ENCODE data around the gene PHIP.

GRCh38 chr6:79065232-79065631, 12.8 kb downstream of the PHIP start:
- no peak for TF ChIP-seq EZH2phosphoT487 (IDR thresholded peaks at IDR 0.05; ENCODE audit: borderline replicate concordance, low read length)
- TF ChIP-seq, protein P1, sequence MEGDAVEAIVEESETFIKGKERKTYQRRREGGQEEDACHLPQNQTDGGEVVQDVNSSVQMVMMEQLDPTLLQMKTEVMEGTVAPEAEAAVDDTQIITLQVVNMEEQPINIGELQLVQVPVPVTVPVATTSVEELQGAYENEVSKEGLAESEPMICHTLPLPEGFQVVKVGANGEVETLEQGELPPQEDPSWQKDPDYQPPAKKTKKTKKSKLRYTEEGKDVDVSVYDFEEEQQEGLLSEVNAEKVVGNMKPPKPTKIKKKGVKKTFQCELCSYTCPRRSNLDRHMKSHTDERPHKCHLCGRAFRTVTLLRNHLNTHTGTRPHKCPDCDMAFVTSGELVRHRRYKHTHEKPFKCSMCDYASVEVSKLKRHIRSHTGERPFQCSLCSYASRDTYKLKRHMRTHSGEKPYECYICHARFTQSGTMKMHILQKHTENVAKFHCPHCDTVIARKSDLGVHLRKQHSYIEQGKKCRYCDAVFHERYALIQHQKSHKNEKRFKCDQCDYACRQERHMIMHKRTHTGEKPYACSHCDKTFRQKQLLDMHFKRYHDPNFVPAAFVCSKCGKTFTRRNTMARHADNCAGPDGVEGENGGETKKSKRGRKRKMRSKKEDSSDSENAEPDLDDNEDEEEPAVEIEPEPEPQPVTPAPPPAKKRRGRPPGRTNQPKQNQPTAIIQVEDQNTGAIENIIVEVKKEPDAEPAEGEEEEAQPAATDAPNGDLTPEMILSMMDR (conservative IDR thresholded peaks at IDR 0.05; ENCODE audit: low read depth, low read length) = no peak
- no peak for TF ChIP-seq EZH2 (IDR thresholded peaks at IDR 0.05; ENCODE audit: low read length, unreplicated experiment)

Data from PC-3 (cell line).